Astrocyte (in vitro differentiated cells and primary cell): Measurements from ENCODE around the gene COA1. TPM values are rescaled to one million over a fixed set of nuclear protein-coding genes. Genes with fewer than 3 reads are reported as not detected.
A peak's percentile ranks its signal among the peaks of the same experiment; 100 is the strongest.

Experiments used
- DNase-seq: peaks from one replicate; pipeline ENCODE4 v3.0.0-alpha.2; 2010; ENCODE audit warnings: low read depth
- FAIRE-seq: peaks from 2 replicates; lab custom pipeline; 2011; peaks lifted over from hg19 to GRCh38; lab: Jason Lieb, UNC
- H2AFZ ChIP-seq: 2 replicates; pipeline ENCODE4 v1.6.0; 2012; ENCODE audit warnings: low read depth, low read length, inconsistent platforms
- H3K27ac ChIP-seq: 2 replicates; pipeline ENCODE4 v1.5.1; 2011; ENCODE audit warnings: low read depth, low read length, inconsistent platforms
- H3K27me3 ChIP-seq: 2 replicates; pipeline ENCODE4 v1.6.0; 2011; ENCODE audit warnings: low read length, inconsistent platforms; ENCODE audit not compliant: insufficient read depth
- H3K36me3 ChIP-seq: 2 replicates; pipeline ENCODE4 v1.5.1; 2011; ENCODE audit warnings: low read length, inconsistent platforms; ENCODE audit not compliant: insufficient read depth
- H3K4me1 ChIP-seq: 2 replicates; pipeline ENCODE4 v1.5.1; 2011; ENCODE audit warnings: low read length, inconsistent platforms; ENCODE audit not compliant: insufficient read depth
- H3K4me2 ChIP-seq: 2 replicates; pipeline ENCODE4 v1.6.0; 2012; ENCODE audit warnings: low read length, inconsistent platforms
- H3K4me3 ChIP-seq: 2 replicates; pipeline ENCODE4 v1.5.1; 2011; ENCODE audit warnings: low read depth, mild to moderate bottlenecking, low read length, inconsistent platforms; ENCODE audit not compliant: insufficient read depth
- H3K79me2 ChIP-seq: 2 replicates; pipeline ENCODE4 v1.6.0; 2012; ENCODE audit warnings: mild to moderate bottlenecking, low read length, inconsistent platforms; ENCODE audit not compliant: insufficient read depth
- H3K9ac ChIP-seq: 2 replicates; pipeline ENCODE4 v1.6.0; 2012; ENCODE audit warnings: mild to moderate bottlenecking, low read length, inconsistent platforms
- H3K9me3 ChIP-seq: 2 replicates; pipeline ENCODE4 v1.5.1; 2012; ENCODE audit warnings: low read depth, mild to moderate bottlenecking, low read length, inconsistent platforms; ENCODE audit not compliant: insufficient read depth
- H4K20me1 ChIP-seq: 2 replicates; pipeline ENCODE4 v1.6.0; 2012; ENCODE audit warnings: low read length, inconsistent platforms; ENCODE audit not compliant: insufficient read depth
- H3K27ac Mint-ChIP-seq: one replicate; pipeline ENCODE4 v1.8.0; 2021; ENCODE audit warnings: mild to moderate bottlenecking, mixed read lengths; ENCODE audit not compliant: unreplicated experiment
- H3K27me3 Mint-ChIP-seq: one replicate; pipeline ENCODE4 v1.8.0; 2021; ENCODE audit warnings: low read depth, mixed read lengths; ENCODE audit not compliant: unreplicated experiment
- H3K36me3 Mint-ChIP-seq: one replicate; pipeline ENCODE4 v1.8.0; 2021; ENCODE audit warnings: low read depth, mixed read lengths; ENCODE audit not compliant: unreplicated experiment
- H3K4me1 Mint-ChIP-seq: one replicate; pipeline ENCODE4 v1.8.0; 2021; ENCODE audit warnings: low read depth, mixed read lengths; ENCODE audit not compliant: unreplicated experiment
- H3K4me3 Mint-ChIP-seq: one replicate; pipeline ENCODE4 v1.8.0; 2021; ENCODE audit warnings: mild to moderate bottlenecking, moderate library complexity, mixed read lengths; ENCODE audit not compliant: unreplicated experiment
- H3K9me3 Mint-ChIP-seq: one replicate; pipeline ENCODE4 v1.8.0; 2021; ENCODE audit warnings: mild to moderate bottlenecking, mixed read lengths; ENCODE audit not compliant: unreplicated experiment
- EZH2 ChIP-seq: IDR thresholded peaks from 2 replicates; pipeline ENCODE4 v1.6.1; 2012; ENCODE audit warnings: mild to moderate bottlenecking, low read length, inconsistent platforms; ENCODE audit not compliant: insufficient read depth
- total RNA-seq: library from RNA; stranded (reverse); gene quantifications from 2 replicates; pipeline ENCODE4 v1.2.1, GENCODE V29; 2021
- TF ChIP-seq, protein P1 (sequence below): IDR thresholded peaks from 2 replicates; pipeline ENCODE4 v1.5.1; 2011; ENCODE audit warnings: low read depth, mild to moderate bottlenecking, inconsistent platforms, low read length, moderate library complexity; ENCODE audit not compliant: insufficient read depth

Gene COA1
- total RNA-seq, 1 donor from 2014 or later = 47.0 TPM

- H3K27ac ChIP-seq = no peak overlapping the region
- H3K9ac ChIP-seq = no peak overlapping the region
- H3K36me3 Mint-ChIP-seq = peaks cover 10% of the 10 kb centered on the region
- H4K20me1 ChIP-seq = peaks cover 73% of the 10 kb centered on the region
- TF ChIP-seq, protein P1, sequence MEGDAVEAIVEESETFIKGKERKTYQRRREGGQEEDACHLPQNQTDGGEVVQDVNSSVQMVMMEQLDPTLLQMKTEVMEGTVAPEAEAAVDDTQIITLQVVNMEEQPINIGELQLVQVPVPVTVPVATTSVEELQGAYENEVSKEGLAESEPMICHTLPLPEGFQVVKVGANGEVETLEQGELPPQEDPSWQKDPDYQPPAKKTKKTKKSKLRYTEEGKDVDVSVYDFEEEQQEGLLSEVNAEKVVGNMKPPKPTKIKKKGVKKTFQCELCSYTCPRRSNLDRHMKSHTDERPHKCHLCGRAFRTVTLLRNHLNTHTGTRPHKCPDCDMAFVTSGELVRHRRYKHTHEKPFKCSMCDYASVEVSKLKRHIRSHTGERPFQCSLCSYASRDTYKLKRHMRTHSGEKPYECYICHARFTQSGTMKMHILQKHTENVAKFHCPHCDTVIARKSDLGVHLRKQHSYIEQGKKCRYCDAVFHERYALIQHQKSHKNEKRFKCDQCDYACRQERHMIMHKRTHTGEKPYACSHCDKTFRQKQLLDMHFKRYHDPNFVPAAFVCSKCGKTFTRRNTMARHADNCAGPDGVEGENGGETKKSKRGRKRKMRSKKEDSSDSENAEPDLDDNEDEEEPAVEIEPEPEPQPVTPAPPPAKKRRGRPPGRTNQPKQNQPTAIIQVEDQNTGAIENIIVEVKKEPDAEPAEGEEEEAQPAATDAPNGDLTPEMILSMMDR = no peak
- no peak for TF ChIP-seq EZH2
- no peaks in the 10 kb centered on the region for H3K27me3 Mint-ChIP-seq
- peaks cover 22% of the 10 kb centered on the region for H3K4me1 ChIP-seq
- no peaks in the 10 kb centered on the region for H3K27me3 ChIP-seq
- H3K9me3 Mint-ChIP-seq = no peaks in the 10 kb centered on the region
- no peak overlapping the region for H3K4me2 ChIP-seq
- peaks cover 14% of the 10 kb centered on the region for H3K4me1 Mint-ChIP-seq
- DNase-seq = no peak
- H3K36me3 ChIP-seq = peaks cover 42% of the 10 kb centered on the region
- no peak overlapping the region for H3K4me3 ChIP-seq
- no peak overlapping the region for H3K27ac Mint-ChIP-seq
- H2AFZ ChIP-seq = no peak overlapping the region
- H3K4me3 Mint-ChIP-seq = no peak overlapping the region
- no peaks in the 10 kb centered on the region for H3K9me3 ChIP-seq
- peaks cover 91% of the 10 kb centered on the region for H3K79me2 ChIP-seq
- FAIRE-seq = no peak
These were observed 113.7 kb downstream of the COA1 start for GRCh38 chr7:43615558-43616145.

DNA sequence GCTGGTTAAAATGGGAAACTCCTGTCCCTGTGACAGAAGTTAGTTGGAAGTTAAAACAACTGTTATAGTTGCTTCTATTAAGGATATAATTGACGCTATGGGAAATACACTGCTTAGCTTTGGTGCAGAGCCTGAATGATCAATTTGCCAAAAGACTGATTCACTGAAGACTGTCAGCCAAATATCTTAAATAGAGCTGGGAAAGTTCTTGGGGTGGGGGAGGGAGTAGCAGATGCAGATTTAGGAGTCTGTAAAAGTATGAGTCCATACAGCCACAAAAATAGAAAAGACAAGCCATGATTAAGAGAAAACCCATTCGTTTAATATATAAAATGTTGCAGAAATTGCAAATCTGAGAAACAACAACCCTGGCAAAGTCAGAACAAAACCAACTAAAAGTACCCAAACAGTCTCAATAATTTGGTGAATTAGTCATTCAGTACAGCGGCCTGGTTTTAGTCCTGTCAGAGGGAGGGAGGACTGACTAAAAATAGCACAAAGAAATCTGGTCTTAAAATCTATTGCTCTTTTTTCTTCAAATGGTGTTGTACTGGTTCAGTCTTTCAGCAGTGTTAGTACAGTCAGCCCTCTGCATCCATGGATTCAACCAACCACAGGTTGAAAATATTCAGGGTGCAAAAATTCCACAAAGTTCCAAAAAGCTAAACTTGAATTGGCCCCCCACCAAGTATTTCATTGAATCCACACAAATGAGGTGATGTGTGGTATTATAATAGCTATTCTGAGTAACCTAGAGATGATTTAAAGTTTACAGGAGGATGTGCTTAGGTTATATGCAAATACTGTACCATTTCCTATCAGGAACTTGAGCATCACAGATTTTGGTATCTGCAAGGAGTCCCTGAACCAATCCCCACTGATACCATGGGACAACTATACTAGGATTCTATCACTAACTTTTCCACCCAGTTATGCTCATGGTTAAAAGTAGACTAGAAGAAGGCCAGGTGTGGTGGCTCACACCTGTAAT is 116.4 kb downstream of the COA1 start:
- peak; percentile 75 for DNase-seq
- no peak overlapping the region for H3K4me3 Mint-ChIP-seq
- H3K27ac ChIP-seq = peak overlapping the region; percentile 51

More for the DNA sequence above, 116.4 kb downstream of the COA1 start:
- Mint-ChIP-seq H3K36me3 (peaks cover 22% of the 10 kb centered on the region), H3K9me3 (no peaks in the 10 kb centered on the region), H3K27ac (peak overlapping the region; percentile 66), H3K4me1 (peaks cover 14% of the 10 kb centered on the region), H3K27me3 (no peaks in the 10 kb centered on the region)
- TF ChIP-seq EZH2 = no peak
- TF ChIP-seq, protein P1 = no peak
- H3K9ac ChIP-seq = peak overlapping the region; percentile 1
- H2AFZ ChIP-seq = no peak overlapping the region
- no peaks in the 10 kb centered on the region for H3K9me3 ChIP-seq
- H3K36me3 ChIP-seq = peaks cover 41% of the 10 kb centered on the region
- peaks cover 20% of the 10 kb centered on the region for H3K4me1 ChIP-seq
- no peaks in the 10 kb centered on the region for H3K27me3 ChIP-seq
- H4K20me1 ChIP-seq = peaks cover 69% of the 10 kb centered on the region
- no peak overlapping the region for H3K4me3 ChIP-seq
- FAIRE-seq = peak; percentile 45
- H3K4me2 ChIP-seq = peak overlapping the region; percentile 68
- H3K79me2 ChIP-seq = peaks cover 89% of the 10 kb centered on the region
